Sigmoid colon (tissue), 4 donors: ENCODE results near the gene OR10K2.

Experiments used
- POLR2A ChIP-seq, 2 donors: fragments of 450-650 bp; IDR thresholded peaks; one replicate each; pipeline ENCODE4 v1.6.1; 2016; ENCODE audit warnings: antibody characterized with exemption in 2 of 2, mild to moderate bottlenecking in 2 of 2, moderate library complexity in 2 of 2
- POLR2AphosphoS5 ChIP-seq, 4 donors: sonication (generic); formaldehyde crosslinking; IDR thresholded peaks; one replicate each; pipeline ENCODE4 v1.6.1; 2017; ENCODE audit warnings: antibody characterized with exemption in 4 of 4
- TF ChIP-seq, protein P1 (sequence below), 4 experiments: fragments of 450-650 bp in 3 of 4; fragments of 200-600 bp in 1 of 4; IDR thresholded peaks; one replicate each; pipeline ENCODE4 v1.5.1; 2016 to 2019; ENCODE audit warnings: antibody characterized with exemption in 4 of 4, mild to moderate bottlenecking in 3 of 4, moderate library complexity in 2 of 4

DNA sequence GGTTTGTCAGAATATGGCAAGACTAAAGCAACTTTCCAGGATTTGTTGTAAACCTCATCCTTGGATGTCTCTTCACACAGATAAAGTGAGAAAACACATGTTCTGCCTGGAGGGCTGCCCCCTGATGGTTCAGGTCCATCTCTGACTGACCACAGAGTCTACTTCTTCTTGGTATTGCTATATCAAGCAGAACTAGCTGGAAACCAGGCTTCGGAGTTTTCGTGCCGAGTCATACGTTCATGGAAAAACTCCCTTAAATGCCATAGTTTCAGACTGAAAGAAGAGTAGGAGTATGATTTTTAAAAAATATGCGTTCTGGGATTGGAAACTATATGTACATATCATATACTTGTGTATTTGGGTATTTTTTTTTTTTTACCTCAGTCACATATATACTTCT lies 32.6 kb downstream of the OR10K2 start:
- TF ChIP-seq POLR2A (IDR thresholded peaks at IDR 0.05) (no peak), POLR2AphosphoS5 (IDR thresholded peaks at IDR 0.05) (no peak)
- TF ChIP-seq, protein P1, sequence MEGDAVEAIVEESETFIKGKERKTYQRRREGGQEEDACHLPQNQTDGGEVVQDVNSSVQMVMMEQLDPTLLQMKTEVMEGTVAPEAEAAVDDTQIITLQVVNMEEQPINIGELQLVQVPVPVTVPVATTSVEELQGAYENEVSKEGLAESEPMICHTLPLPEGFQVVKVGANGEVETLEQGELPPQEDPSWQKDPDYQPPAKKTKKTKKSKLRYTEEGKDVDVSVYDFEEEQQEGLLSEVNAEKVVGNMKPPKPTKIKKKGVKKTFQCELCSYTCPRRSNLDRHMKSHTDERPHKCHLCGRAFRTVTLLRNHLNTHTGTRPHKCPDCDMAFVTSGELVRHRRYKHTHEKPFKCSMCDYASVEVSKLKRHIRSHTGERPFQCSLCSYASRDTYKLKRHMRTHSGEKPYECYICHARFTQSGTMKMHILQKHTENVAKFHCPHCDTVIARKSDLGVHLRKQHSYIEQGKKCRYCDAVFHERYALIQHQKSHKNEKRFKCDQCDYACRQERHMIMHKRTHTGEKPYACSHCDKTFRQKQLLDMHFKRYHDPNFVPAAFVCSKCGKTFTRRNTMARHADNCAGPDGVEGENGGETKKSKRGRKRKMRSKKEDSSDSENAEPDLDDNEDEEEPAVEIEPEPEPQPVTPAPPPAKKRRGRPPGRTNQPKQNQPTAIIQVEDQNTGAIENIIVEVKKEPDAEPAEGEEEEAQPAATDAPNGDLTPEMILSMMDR (IDR thresholded peaks at IDR 0.05): no peak
